Measurements from ENCODE around the gene FGGY.

Gene FGGY

DNA sequence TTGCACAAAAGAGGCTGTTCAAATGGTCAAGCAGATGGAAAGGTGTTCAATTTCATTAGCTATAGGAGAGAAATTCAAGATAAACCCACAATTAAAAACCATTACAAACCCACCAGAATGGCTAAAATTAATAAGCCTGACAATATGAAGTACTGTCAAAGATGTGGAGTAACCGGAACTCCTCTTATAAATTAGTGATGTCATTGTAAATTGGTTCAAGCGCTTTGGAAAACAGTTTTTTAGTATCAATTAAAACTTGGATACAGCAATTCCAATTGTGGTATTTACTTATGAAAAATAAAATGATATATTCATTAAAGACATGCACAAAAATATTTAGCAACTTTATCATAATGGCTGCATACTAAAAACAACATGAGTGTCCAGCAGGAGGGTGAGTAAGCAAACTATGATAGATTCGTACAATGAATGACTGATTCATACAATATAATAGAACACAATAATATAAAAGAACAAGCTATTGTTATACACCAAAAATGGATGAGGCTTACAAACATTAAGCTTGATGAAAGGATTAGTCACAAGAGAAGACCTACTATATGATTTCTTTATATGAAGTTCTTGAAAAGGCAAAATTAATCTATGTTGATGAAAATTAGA lies 38.4 kb upstream of the FGGY start:
- Histone ChIP-seq H3K36me3 (ENCODE audit: low read length) (no peaks in the 10 kb centered on the region), H3K9me2 (replicated peaks; ENCODE audit: insufficient read depth, low read length) (no peaks in the 10 kb centered on the region), H4K20me1 (ENCODE audit: low read depth, low read length) (no peaks in the 10 kb centered on the region), H2AFZ (ENCODE audit: low read depth, low read length, severe bottlenecking) (no peak overlapping the region), H3K9me3 (ENCODE audit: insufficient read depth, low read length) (no peaks in the 10 kb centered on the region), H3K79me2 (ENCODE audit: insufficient read depth, low read length) (no peaks in the 10 kb centered on the region), H3K4me2 (ENCODE audit: low read depth, low read length, poor library complexity, severe bottlenecking) (no peak overlapping the region), H3K4me3 (ENCODE audit: insufficient read depth, low read length, poor library complexity, severe bottlenecking) (no peak overlapping the region), H3F3A (ENCODE audit: insufficient read depth) (no peaks in the 10 kb centered on the region), H3K27ac (ENCODE audit: low read depth, low read length) (no peak overlapping the region), H3K9ac (ENCODE audit: low read length) (no peak overlapping the region), H3K27me3 (ENCODE audit: low read length) (no peaks in the 10 kb centered on the region)
- no peak for TF ChIP-seq EZH2phosphoT487 (conservative IDR thresholded peaks at IDR 0.05; ENCODE audit: low read length)
- TF ChIP-seq CTCF (IDR thresholded peaks at IDR 0.05; ENCODE audit: insufficient read depth, low read length, poor library complexity, severe bottlenecking) = no peak

GRCh38 chr1:59261537-59261936 lies 35.4 kb upstream of the FGGY start:
- no peaks in the 10 kb centered on the region for H3K36me3 ChIP-seq (ENCODE audit: low read length)
- no peaks in the 10 kb centered on the region for H3K27me3 ChIP-seq (ENCODE audit: low read length)
- no peaks in the 10 kb centered on the region for H3F3A ChIP-seq (ENCODE audit: insufficient read depth)
- no peaks in the 10 kb centered on the region for H3K9me3 ChIP-seq (ENCODE audit: insufficient read depth, low read length)
- no peak overlapping the region for H2AFZ ChIP-seq (ENCODE audit: low read depth, low read length, severe bottlenecking)
- no peak overlapping the region for H3K9ac ChIP-seq (ENCODE audit: low read length)
- H3K27ac ChIP-seq (ENCODE audit: low read depth, low read length) = no peak overlapping the region
- no peak overlapping the region for H3K4me2 ChIP-seq (ENCODE audit: low read depth, low read length, poor library complexity, severe bottlenecking)
- no peaks in the 10 kb centered on the region for H3K9me2 ChIP-seq (replicated peaks; ENCODE audit: insufficient read depth, low read length)
- TF ChIP-seq CTCF (IDR thresholded peaks at IDR 0.05; ENCODE audit: insufficient read depth, low read length, poor library complexity, severe bottlenecking) (no peak), EZH2phosphoT487 (conservative IDR thresholded peaks at IDR 0.05; ENCODE audit: low read length) (no peak)
- no peak overlapping the region for H3K4me3 ChIP-seq (ENCODE audit: insufficient read depth, low read length, poor library complexity, severe bottlenecking)
- H4K20me1 ChIP-seq (ENCODE audit: low read depth, low read length) = no peaks in the 10 kb centered on the region
- no peaks in the 10 kb centered on the region for H3K79me2 ChIP-seq (ENCODE audit: insufficient read depth, low read length)

DNA sequence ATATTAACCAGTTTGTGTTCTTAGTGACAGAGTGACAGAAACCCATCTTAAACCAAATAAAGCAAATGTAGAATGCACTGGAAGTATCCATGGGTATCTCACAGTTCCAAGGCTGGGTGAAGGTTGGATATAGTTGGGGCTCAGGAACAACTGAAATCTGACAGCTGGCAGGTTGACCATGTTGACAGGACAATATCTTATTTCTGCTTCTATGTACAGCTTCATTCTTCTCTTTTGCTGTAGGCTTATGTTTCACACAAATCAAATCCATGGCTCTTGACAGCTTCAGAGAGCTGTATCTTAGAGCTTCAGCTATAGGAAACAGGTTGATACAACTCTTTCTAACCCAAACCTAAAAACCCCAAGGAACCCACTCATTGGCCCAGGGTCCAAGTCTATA lies 34.3 kb upstream of the FGGY start:
- H3K9me3 ChIP-seq (ENCODE audit: insufficient read depth, low read length) = no peaks in the 10 kb centered on the region
- no peaks in the 10 kb centered on the region for H3K79me2 ChIP-seq (ENCODE audit: insufficient read depth, low read length)
- H3K4me3 ChIP-seq (ENCODE audit: insufficient read depth, low read length, poor library complexity, severe bottlenecking) = no peak overlapping the region
- no peaks in the 10 kb centered on the region for H4K20me1 ChIP-seq (ENCODE audit: low read depth, low read length)
- no peak overlapping the region for H3K27ac ChIP-seq (ENCODE audit: low read depth, low read length)
- H3K27me3 ChIP-seq (ENCODE audit: low read length) = no peaks in the 10 kb centered on the region; the same call in 1 of the 2 replicates
- no peak overlapping the region for H3K4me2 ChIP-seq (ENCODE audit: low read depth, low read length, poor library complexity, severe bottlenecking)
- H3F3A ChIP-seq (ENCODE audit: insufficient read depth) = no peaks in the 10 kb centered on the region
- H2AFZ ChIP-seq (ENCODE audit: low read depth, low read length, severe bottlenecking) = no peak overlapping the region
- TF ChIP-seq CTCF (IDR thresholded peaks at IDR 0.05; ENCODE audit: insufficient read depth, low read length, poor library complexity, severe bottlenecking) = no peak
- no peak overlapping the region for H3K9ac ChIP-seq (ENCODE audit: low read length)
- H3K9me2 ChIP-seq (replicated peaks; ENCODE audit: insufficient read depth, low read length) = no peaks in the 10 kb centered on the region
- no peaks in the 10 kb centered on the region for H3K36me3 ChIP-seq (ENCODE audit: low read length)
